Fibroblast of lung (primary cell): ENCODE measurements around the gene RPL19.

Source experiments
- EZH2 ChIP-seq: IDR thresholded peaks from 2 replicates; pipeline ENCODE4 v1.5.1; 2012; ENCODE audit warnings: low read length, control low read depth, mild to moderate bottlenecking; ENCODE audit errors: missing control alignments
- TF ChIP-seq, protein P1 (sequence below), 2 donors: IDR thresholded peaks in 1 of 2; conservative IDR thresholded peaks in 1 of 2; 1 replicate in 1 of 2; 2 replicates in 1 of 2; pipeline ENCODE4 v1.5.1; 2011 to 2012; ENCODE audit warnings: low read length in 2 of 2, control low read depth in 1 of 2, inconsistent platforms in 1 of 2, low read depth in 1 of 2, mild to moderate bottlenecking in 1 of 2

DNA sequence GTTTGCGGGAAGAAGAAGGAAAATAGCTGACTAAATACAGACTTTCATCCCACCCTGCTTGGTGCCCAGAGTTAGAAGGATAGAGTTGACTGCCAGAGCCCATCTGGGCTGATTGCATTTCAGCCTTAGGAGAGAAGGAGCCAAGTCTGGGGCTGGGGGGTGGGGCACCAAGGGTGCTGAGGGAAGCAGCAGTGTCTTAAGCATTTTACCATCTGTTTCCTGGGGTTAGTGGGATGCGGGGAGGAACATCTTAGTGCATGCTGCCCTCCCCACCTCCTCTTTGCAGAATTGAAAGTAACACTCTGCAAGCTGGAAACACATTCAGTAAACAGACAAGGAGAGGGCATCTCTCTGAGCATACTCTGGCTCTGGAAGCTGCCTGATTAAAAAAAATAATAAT, 32.6 kb upstream of the RPL19 start:
- TF ChIP-seq, protein P1, sequence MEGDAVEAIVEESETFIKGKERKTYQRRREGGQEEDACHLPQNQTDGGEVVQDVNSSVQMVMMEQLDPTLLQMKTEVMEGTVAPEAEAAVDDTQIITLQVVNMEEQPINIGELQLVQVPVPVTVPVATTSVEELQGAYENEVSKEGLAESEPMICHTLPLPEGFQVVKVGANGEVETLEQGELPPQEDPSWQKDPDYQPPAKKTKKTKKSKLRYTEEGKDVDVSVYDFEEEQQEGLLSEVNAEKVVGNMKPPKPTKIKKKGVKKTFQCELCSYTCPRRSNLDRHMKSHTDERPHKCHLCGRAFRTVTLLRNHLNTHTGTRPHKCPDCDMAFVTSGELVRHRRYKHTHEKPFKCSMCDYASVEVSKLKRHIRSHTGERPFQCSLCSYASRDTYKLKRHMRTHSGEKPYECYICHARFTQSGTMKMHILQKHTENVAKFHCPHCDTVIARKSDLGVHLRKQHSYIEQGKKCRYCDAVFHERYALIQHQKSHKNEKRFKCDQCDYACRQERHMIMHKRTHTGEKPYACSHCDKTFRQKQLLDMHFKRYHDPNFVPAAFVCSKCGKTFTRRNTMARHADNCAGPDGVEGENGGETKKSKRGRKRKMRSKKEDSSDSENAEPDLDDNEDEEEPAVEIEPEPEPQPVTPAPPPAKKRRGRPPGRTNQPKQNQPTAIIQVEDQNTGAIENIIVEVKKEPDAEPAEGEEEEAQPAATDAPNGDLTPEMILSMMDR (conservative IDR thresholded peaks at IDR 0.05 in 1 of 2, IDR thresholded peaks at IDR 0.05 in 1 of 2; ENCODE audit: low read depth in 1 of 2, low read length in 2 of 2): no peak
- TF ChIP-seq EZH2: no peak
